Fibroblast of skin of left biceps (primary cell): ENCODE data around the gene NCS1.
A peak's percentile ranks its signal among the peaks of the same experiment; 100 is the strongest.
"Not testable (repeated sequence)": the region's sequence is repeated elsewhere in the genome, so short reads cannot be mapped to it uniquely, and the experiment has no call there.

Source experiments
- DNase-seq, 2 experiments: peaks; one replicate each; pipeline ENCODE4 v3.0.0-alpha.2; 2013; ENCODE audit warnings: low read depth in 2 of 2

The NCS1 gene

DNA sequence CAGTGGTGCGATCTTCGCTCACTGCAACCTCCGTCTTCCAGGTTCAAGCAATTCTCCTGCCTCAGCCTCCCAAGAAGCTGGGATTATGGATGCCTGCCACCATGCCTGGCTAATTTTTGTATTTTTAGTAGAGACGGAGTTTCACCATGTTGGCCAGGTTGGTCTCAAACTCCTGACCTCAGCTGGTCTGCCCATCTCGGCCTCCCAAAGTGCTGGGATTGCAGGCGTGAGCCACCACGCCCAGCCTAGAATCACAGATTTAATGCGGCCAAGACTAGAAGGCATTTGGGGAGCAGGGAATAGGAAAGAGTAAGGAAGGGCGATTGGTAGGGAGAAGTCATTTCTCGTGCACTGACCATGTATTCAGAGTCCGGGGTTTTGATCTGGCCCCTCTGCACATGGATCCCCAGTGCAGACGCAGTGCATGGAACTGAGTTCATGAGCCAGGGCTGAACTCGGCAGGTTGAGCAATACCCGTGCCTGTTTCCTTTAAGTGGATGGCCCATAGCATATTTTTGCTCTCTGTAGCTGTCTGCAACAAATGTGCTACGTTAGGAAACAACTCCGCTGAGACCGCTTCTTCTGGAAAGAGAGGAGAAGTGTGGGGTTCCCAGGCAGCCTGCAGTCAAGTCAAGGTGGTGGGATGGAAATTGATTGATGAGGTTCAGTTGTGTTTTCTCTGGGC lies 90.0 kb downstream of the NCS1 start:
- no peak for DNase-seq

DNA sequence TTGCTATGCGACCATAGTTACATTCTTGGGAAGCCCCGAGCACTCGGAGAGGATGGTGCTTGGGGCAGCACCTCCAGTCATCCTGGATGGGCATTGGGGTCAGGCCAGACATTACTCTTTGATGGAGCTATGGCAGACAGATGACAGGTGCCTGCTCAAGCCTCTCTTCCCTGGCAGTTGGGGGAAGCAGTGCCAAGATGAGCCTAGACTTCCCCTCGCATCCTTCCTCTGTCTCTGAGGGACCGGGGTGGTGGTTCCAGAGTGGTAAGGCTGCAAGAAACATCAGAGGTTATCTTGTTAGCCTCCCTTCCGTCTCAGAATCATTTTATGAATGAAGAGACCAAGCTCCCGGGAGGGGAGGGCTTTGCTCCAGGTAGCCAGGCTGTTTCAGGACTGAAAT lies 90.6 kb downstream of the NCS1 start:
- DNase-seq = no peak

DNA sequence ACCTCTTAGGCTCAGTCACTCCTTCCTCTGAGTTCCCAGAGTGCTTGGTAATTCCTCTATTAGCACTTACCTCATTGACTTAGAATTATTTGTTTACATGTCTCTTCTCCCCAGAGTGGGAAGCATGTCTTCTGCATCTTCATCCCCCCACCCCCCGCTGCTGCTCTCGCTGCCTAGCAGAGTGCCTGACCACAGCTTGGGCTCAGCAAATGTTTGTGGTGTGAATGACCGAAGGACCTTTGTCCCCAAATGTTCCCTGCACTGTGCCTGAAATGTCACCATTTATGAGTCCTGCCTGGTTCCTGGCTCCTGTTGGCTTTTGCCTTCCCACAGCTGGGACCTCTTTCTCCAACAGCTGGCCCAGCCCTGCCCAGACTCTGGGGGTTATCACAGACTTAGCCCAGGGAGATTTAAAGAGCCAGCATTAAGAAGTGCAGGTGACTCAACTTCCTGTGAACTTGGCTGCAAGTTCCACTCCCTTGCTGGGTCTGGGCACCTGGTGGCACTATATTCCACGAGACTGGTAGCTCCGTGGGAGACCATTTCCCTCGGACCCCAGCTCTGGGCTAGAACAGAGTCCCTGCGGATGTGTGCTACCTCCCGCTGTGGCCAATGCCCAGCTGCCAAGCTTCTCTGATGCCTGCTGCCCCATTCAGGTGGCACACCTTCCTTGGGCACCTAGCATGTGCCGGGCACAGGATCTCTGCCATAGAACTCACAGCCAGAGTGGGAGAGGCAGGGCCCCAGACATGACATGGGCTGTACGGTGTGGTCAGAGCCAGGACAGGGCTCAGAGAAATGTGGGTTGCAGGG lies 91.6 kb downstream of the NCS1 start:
- DNase-seq = no peak

DNA sequence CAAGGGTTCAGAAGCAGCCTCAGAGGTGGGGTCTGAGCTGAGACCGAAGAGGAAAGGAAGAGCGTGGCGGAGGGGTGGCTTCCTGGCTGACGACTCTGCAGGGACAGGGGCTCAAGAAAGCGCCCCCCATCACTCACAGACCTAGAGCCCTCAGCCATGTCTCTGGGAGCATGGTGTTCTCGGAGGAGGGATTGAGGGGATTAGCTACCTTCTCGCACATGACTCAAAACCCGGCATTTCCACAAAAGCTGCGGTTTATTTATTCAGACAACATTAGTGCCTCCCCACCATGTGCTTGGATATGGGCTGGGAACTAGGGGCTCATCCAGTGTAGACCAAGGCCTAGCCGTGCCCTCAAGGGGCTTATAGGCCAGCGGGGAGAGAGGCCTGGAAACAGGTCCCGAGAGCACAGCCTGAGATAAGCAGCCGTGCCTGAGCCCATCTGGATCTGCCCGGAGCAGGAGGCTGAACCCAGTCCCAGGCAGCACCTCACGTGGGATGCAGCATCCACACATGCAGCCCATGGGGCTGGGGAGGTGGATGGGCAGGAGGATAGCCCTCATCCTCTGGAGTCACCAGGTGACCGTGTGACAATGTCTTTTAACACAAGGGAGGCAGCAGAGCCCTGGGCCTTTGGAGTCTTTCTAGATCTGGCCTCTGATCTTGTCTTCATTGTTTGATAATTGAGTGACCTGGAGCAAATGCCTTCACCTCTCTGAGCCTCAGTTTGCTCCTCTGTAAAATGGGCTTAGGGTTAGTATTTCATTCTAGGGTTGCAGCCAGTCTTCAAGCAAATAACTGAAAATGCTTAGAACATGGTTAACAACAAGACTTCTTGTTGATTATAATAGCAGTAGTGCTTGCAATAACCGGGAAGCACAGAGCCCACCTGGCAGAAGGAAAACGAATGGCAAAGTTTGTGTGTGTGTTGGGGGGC lies 92.5 kb downstream of the NCS1 start:
- DNase-seq = no peak

DNA sequence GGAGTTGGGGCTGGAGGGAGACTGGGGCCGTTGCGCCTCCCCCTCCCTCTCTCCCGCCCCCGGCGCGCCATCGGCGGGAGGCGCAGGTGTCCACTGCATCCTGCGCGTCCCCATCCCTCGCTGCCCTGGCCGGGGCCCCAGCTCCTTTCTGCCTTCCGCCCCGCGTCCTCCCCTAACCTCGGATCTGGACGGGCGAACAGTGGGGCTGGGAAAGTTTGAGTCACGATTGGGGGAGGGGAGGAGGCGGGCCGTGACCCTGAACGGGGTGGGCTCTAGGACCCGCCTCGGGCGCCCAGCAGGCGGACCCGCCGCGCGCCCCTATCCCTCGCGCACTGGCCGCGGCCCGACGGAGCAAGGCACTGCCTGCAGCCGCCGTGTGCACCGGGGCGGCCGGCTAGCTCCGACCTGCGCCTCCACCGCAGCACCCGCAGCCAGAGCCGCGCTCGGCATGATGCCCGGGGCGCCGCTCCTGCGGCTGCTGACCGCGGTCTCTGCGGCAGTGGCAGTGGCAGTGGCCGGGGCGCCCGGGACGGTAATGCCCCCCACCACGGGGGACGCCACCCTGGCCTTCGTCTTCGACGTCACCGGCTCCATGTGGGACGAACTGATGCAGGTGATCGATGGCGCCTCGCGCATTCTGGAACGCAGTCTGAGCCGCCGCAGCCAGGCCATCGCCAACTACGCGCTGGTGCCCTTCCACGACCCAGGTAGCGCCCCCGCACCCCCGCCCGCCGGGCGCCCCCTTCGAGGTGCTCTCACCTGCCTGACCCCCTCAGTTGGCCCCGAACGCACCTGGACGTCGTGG lies 93.4 kb downstream of the NCS1 start, which contains the start of gene HMCN2:
TSS of gene HMCN2 (plus strand) at position 330 of the 805 bp plus-strand sequence. CDS start at position 449, 119 bp downstream.
- DNase-seq = no peak

DNA sequence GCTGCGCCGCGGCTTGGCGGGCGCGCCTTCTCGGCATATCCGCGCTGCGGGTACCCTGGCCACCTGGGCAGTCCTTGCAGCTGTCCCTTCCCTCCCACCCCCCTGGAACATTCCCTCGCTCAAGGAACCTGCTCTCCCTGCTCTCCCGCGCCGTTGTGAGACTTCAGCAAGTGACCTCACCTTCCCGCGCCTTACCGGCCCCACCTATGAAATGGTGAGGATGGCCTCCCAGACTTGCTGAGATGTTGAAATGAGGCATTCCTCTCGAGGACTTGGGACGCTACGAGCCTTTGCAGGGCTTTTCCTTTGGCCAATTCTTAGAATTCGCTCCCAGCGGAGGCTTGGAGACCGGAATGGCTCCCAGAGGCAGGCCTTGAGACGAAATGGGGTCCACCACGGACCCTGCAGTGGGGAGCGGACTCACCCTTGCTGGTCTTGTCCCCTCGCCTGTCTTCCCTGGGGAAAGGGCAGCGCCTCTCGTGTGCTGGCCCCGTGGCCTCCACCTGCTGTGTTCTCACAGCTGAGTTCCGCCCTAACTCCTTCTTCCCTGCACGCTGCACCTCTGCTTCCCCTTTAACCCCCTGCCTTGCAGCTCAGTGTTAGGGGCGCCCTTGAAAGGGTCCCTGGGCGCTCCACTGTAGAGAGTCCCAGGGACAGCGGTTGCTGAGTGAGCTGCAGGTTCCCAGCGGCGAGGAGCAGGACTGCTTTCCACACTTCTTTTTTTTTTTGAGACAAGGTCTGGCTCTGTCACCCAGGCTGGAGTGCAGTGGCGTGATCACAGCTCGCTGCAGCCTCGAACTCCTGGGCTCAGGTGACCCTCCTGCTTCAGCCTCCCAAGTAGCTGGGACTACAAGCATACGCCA lies 94.3 kb downstream of the NCS1 start:
- no peak for DNase-seq

DNA sequence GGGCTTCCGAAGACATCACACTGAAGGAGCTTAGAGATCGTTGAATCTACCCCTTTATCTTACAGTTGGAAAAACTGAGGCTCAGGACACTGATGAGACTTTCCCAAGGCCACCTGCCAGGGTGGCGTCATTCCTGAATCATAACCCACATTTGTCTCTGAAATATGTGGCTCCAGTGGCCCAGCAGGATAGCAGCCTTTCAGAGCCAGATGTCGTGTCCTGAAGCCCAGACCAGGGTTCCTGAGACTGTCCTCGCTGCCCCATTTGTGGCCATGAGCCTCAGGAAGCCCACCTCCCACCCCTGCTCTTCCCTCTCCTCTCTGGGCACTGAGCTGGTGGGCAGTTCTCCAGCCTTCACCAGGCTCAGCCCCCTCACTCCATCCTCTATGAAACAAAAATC lies 95.7 kb downstream of the NCS1 start:
- no peak for DNase-seq

DNA sequence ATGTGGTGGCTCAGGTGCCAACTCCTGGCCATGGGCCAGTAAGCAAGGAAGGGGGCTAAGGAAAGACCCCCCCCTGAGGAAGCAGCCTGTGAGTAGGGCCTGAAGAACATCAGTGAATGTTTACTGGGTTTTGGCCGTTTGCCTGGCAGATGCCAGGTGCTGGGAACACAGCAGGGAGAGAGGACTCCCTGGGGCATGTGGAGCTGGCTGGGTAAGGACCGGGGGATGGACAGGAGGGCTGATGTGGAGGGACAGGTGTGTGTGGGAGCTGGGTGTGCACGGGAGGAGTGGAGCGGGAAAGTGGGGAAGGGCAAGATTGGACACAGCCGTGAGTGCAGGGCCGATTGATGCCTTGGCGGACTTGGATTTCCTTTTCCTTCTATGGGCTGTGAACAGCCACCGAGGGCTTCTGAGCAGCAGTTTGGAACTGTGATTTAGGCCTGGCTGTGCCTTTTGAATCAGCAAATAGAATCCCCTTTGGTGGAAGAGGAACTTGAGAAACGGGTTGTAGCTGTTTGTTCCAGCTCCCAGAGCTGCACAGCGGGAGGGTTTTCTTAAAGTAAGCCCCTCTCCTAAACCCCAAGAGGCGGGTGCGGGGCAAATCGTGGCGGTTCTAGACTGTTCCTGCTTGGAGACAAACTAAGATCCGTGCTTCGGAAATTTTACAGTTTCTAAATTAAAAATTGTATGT lies 96.5 kb downstream of the NCS1 start:
- DNase-seq = no peak

DNA sequence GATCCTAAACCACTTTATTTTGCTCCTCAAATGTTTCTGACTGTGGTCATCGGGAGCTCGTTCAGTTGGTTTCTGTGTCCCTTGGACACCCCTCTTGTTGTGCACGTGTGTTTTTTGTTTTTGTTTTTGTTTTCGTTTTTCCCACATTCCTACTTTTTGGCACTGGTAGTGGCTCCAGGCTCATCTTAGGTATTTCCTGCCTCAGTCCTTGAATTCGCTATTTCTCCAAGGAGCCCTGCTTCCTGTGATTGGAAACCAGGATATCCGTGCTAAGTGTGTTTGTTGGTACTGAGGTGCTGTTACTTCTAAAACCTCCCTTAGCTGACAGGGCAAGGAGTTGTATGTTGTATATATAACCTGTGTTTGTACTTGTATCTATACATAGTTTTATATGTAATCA lies 99.3 kb downstream of the NCS1 start:
- no peak for DNase-seq

DNA sequence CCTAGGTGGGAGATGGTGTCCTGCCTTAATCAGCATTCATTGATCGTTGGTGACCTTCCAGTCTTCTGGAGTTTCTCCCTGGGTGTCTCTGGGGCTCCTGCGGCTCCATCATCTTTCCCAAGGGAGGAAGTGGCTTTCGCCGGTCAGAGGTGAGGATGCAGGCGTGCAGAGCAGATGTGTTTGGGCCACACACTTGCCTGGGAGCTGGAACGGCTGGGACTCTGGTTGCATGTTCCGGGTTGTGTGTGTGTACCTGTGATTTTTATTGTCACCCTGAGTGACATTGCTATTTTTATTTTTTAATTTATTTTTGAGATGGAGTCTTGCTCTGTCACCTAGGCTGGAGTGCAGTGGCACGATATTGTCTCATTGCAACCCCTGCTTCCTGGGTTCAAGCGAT lies 103.0 kb downstream of the NCS1 start:
- DNase-seq = no peak

DNA sequence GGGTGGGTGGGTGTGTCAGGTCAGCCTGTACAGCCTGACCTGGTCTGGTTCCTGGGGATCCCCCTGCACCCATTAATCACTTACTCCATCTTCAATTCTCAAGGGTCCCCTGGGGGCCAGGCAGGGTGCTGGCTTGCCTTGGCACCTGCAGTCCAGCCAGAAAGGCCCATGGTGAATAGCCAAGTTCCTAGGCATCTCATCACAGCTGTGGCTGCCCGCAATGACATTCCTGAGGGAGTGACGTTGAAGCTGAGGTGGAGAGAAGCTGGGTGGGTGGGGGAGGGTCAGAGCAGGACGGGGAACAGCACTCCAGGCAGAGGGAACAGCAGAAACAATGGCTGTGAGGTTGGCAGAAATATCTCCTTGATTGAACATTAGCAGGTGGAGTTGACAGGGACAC lies 103.9 kb downstream of the NCS1 start:
- DNase-seq = peak; percentile 39 to 42

DNA sequence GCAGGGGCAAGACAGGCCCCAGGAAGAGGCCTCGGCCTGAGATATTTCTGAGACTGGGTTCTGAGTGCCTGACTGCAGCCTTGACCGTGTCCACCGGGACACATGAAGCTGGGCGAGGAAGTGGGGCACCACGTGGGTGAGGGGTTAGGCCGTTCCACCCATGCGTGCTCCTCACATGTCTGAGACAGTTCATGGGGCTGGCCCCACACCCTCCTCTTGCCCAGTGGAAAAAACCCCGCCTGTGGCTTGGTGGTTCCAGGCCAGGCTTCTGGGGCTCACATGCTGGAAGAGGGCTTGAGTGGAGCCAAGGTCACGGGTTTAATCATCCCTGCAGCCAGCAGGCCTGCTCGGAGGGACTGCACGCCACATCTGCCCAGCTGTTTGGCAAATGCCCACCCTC lies 104.8 kb downstream of the NCS1 start:
- DNase-seq = no peak

DNA sequence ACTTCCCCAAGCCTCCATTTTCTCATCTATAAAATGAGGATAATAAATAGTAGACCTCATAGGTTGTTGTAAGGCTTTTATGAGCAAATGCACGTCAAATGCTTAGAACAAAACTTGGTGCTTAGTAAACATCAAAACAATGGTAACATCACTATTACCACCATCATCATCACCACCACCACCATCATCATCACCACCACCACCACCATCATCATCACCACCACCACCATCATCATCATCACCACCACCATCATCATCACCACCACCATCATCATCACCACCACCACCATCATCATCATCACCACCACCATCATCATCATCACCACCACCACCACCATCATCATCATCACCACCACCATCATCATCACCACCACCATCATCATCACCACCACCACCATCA lies 105.3 kb downstream of the NCS1 start:
- not testable (repeated sequence) for DNase-seq

DNA sequence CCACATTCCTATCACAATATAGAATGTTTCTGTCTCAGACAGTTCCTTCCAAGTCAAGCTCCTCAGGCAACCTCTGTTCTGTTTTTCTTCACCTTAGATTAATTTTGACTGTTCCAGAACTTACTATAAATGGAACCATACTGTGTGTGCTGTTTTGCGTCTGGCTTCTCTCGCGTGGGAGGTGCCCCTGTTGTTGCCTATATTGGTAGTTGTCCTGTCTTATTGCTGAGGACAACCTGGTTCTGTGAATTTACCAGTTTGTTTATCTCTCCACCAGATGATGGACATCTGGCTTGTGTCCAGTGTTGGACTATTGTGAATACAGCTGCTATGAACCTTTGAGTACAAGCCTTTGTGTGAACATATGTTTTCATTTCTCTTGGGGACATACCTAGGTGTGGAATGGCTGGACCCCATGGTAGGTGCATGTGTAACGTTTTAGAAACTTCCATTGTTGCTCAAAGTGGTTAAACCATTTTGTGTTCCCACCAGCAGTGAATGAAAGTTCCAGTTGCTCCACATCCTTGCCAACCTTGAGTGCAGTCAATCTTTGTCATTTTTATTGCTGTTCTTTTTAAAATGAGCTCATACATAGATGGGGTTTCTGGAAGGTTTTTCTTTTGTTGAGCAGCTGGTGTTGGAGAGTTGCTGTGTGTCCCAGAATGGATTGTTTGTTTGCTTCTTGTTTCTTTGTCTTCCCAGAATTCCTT lies 111.5 kb downstream of the NCS1 start:
- no peak for DNase-seq

DNA sequence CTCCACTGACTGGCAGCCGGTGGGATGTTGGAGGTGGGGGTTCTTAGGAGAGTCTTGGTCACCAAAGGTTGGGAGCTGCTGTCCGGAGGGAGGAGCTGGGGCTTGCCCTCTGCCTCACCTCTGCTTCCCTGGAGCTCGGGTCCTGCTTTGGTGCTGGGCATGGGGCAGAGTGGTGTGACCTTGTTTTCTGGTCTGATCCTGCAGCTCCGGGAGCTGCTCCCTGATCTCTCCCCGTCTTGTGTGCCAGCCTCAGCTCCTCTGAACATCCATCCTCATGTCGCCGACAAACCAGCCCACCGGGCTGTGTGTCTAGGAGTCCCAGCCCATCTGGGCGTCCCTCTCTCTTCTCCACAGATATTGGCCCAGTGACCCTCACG lies 112.0 kb downstream of the NCS1 start:
- DNase-seq = no peak

DNA sequence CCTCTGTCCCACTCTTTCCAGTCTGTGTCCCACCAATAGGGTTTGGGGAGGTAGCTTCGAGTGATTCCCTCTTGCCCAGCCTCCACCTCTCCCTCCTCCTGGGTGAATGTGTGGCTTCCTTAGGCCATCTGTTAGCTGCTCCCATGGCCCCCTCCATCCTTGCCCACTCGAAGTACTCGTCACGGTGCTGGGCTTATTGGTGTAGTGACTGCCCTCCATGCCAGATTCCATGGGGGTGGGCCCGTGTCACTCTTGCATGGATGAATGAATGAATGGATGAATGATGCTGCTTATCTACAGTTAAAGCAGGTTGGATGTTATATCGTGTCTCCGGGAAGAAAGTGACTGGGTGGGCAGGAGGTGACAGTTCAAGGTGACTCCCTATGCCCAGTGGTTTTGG lies 112.5 kb downstream of the NCS1 start:
- DNase-seq = no peak

DNA sequence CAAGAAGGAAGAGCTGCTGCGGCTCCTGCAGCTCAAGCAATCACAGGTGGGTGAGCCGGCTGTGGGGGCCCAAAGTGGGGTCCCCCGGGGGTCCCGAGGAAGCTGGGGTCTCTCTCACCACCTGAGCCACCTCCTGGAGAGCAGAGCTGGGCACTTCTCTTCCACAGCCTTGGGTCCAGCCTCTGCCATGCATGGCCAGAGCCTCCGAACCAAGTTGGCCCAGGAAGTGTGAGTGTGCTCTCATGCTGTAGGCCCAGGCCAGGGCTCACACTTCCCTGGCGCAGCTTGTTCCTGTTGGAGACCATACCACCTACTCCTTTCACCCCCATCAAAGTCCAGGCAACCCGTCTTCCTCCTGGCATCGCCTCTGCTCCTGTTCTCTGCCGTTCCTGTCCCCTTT lies 113.1 kb downstream of the NCS1 start:
- DNase-seq = no peak

DNA sequence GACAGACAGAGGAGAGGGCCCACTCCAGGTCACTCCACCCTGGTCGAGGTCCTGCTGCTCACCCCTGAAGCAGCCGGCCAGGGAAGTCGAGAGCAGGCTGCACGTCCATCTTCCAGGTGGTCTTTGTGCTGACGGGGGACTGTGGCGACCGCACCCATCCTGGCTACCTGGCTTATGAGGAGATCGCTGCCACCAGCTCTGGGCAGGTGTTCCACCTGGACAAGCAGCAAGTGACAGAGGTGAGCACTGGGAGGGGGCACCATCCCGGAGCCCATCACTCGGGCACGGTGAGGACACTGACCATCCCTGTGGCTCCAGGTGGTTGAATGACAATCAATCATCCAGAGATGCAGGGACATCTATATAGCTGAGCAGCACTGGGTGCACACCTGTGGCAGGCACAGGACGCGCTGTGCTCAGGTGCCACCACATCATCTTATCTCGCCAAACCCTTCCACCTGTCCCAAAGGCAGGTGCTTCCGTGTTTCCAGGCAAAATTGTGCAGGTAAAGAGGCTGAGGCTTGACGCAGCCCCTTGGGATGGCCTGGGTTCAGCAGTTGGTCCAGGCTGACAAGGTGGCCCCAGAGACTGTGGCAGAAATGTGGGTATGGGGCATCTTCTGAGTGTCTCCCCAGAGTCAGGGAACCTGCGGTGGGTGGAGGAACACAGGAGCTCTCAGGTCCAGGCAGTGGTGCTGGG lies 114.0 kb downstream of the NCS1 start:
- no peak for DNase-seq
